NCI-H1694 treated with DMSO at 0.1 percent for 48 hours (cell line): ENCODE results near the gene SGTB.
"Not testable (repeated sequence)": the region's sequence is repeated elsewhere in the genome, so short reads cannot be mapped to it uniquely, and the experiment has no call there.

Source experiments
- DNase-seq: peaks from one replicate; lab custom pipeline; 2025; lab: John Stamatoyannopoulos, UW

The SGTB gene

DNA sequence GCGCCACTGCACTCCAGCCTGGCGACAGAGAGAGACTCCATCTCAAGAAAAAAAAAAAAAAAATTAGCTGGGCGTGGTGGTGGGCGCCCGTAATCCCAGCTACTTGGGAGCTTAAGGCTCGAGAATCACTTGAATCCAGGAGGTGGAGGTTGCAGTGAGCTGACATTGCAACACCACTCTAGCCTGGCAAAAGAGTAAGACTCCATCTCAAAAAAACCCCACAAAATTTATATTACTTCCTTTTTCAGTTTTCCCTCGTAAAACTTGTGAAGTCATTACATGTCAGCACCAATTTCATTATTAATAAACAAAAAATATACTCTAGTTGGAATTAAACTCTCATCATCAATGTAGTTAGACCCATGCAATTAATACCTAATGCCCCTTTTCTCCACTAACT, 53.2 kb downstream of the SGTB start:
- no peak for DNase-seq

DNA sequence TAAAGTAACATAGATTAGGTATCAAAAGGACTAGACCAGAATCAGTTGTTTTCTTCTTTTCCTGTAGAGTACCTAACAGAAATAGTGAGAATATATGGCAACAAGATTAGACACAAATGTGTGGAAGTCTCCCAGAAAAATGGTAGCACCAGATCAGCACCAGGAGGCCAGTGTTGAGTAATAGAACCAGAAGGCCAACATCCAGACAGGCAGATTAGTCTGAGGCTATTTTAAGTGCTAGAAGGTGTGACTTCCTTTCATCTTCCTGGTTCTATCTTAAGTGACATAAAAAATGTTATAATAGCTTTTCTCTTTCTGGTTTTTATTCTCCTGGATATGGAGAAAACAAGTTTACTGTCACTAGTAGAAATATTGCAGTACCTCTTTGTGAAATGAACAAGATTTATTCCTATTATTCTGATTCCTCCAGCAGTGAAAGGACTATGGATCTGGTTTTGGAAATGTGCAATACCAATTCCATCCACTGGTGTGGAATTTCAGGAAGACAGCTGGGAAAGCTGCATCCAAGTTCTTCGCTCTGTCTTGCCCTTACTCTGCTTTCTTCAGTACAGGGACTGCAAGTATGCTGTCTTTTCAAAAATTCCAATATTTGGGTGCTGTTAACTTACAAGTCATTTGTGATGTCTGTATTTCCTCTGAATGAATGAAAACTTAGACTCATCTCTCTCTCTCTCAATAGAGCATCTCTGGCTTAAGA, 57.9 kb downstream of the SGTB start:
- DNase-seq, result no peak

DNA sequence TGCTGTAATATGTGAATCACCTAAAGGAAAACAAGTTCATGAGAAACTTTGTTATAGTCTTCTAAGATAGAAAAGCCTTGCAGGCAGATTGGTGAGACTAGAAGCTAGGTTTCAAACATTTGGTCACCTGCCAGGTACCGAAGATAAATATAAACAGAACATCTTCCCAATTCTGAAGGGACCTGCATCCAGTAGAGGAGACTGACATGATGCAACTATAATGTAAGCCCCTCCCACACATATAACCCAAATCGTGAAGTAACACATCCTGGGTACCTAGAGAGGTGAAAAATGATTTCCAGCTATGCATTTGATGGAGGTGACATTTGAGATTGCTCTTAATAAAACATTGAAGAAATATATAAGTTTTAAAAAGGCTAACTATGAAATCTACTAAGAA, 67.2 kb downstream of the SGTB start:
- no peak for DNase-seq

DNA sequence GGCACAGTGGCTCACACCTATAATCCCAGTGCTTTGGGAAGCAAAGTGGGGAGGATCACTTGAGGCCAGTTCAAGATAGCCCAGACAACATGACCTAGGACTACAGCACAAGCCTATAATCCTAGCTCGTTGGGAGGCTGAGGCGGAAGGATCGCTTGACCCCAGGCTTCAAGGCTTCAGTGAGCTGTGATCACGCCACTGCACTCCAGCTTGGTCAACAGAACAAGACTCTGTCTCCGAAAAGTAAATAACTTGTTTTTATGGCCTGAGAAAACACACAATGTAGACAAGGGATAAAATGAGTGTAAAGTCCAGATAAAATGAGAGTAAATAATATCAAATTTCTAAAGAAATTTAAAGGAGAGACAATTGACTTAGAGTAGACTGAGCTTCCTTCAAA, 70.8 kb downstream of the SGTB start:
- DNase-seq, result no peak

DNA sequence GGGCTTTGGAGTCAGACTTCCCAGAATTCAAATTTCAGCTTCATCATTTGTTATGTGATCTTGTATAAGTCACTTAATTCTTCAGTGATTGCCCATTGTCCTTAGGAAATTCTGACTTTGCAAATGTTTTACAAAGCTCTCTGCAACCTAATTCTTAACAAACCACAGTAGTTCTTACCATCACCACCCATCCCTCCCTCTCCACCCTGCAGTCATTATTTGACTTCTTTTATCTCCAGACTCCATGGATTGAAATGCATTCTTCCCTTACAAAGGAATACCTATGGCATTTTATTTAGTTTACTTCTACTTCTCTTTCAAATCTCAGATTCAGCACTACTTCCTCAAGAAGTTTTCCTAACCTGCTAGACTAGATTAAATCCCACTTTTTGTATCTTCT, 74.0 kb downstream of the SGTB start:
- DNase-seq, result no peak

DNA sequence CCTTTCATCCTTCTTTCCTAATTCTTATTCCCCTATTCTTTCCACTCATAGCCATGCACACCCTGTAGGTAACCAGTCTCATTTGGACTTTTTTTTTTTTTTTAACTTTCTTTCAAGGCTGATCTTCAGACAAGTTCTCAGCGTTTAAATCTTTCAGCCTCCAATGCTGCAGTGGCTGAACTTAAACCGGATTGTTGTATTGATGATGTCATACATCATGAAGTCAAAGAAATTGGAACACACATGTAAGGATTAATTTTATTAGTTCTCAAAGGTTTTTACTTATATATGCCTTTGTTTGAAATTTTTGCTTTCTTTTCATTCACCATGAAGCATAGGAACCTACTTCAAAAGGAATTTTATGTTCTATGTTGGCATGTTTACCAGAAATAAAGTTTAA, 75.0 kb downstream of the SGTB start:
- no peak for DNase-seq

DNA sequence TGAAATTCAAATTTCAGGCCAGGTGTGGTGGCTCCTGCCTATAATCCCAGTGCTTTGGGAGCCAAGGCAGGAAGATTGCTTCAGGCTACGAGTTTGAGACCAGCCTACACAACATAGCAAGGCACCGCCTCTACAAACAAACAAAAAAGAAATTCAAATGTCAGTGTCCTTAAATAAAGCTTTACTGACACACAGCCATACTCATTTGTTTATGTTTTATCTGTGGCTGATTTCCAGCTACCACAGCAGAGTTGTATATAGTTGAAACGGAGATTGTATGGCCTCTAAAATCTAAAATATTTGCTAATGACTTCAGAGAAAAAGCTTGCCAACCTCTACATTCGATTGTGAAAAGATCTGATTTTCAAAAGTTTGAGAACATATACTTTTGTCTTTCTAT, 81.7 kb downstream of the SGTB start:
- no peak for DNase-seq

DNA sequence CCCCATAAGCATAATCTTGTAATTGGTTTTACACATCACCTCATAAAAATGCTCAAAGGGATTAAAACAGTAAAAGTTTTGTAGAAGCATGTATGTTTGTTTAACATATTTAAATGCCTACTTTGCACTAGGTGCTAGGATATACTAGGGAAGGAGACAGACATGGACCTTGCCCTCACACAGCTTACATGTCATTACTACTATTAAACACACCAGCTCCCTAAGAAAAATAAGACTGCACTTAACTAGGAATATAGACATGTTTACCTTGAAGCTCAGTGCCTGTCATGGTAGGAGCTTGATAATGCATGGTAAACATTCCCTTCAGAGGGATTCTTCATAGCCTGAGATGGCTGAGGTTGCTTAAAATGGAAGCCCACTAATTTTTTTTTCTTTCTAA, 90.9 kb downstream of the SGTB start:
- no peak for DNase-seq

DNA sequence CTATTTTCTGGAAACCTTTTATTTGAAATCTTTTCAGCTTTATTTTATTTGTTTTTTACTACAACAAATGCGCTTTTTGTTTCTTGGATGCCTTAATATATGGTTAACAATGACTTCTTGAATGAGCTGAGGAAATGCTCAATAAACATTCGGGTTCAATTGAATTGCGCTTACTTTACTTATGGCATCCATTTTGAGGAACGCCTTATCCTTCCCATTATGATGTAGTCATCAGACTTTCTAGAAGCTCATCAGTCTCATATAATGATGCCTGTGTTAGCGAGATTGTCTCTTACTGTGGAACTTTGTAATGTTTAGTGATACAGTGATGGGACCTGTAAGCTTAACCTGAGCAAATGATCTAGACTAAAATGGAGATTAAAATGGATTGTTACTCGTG, 96.2 kb downstream of the SGTB start:
- DNase-seq, result no peak

DNA sequence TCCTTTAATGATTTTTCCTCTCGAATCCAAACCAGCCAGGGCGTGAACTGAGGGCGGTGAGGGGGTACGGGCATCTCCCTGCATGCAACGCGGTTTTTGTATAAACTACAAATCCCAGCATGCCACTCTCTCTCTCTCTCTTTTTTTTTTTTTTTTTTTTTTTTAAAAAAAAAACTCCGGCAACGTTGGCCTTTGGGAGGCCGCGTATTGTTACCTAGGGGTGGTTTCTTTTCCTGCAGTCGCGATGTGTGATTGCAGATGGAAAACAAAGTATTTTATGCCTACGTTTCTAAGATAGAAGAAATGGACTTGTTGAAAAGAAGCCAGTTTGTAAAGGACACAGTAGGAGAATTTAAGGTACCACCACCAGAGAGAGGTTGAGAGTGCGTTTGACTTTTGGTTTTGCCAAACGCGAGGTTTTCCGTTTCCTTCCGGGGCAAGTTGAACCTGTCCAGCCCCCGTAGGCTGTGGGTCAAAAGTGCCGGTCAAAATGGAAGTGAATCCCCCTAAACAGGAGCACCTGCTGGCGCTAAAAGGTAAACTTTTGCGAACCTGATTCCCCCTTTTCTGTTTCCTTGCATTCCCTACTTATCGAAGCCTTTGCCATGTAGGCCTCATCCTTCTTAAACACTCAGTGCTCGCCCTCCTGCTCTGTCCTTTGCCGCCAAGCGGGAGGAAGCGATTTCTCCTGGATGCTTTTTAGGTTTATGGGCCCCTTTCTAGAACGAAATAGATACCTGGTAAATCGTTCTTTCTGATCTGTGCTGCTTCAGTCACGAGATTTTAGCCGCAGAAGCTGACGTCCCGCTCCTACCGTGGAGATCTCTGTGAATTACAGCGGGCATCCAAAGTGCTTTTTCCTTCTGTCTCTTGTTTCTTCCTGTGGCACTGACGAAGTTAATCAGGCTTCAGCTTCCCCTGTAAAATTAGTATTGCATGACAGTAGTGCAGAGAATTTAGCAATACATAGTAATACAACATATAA, 97.0 kb downstream of the SGTB start, which contains the start of the genes SHLD3 and TRAPPC13:
Gene SHLD3 (plus strand): TSS at position 457 of the 985 bp plus-strand sequence. CDS start 4,561 bp downstream, outside the sequence.
Gene TRAPPC13 (plus strand): TSS at position 457 of the 985 bp plus-strand sequence. CDS start 34 bp downstream, at position 491.
- peak; percentile 94 for DNase-seq

DNA sequence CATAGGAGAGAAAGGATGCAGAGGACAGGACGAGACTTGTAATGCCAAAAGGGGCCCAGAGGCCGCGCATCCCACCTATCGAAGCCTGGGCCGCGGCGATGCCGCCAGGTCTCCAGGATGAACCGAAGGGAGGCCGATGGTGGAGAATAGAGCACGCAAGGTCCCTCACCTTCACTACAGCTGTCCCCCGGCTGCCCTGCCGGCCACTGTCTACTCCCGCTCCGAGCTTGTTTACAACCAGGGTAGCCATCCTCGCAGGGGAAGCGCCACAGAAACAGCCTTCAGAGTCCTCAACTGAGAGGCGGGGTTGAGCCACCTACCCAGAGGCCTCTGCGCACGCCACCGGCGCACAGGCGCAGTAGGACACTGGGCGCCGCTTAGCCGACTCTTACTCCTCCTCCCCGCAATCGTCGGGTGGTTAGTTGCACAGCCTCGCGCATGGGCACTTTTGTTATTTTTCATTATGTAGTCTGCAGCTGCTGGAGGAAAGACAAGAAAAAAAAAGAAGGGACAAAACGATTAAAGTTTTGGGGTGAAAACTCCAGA, 97.8 kb downstream of the SGTB start, which contains the start of gene TRIM23:
Gene TRIM23 (minus strand): TSS at position 309 of the 546 bp plus-strand sequence. CDS start 59 bp downstream, at position 250.
- peak; percentile 94 for DNase-seq

DNA sequence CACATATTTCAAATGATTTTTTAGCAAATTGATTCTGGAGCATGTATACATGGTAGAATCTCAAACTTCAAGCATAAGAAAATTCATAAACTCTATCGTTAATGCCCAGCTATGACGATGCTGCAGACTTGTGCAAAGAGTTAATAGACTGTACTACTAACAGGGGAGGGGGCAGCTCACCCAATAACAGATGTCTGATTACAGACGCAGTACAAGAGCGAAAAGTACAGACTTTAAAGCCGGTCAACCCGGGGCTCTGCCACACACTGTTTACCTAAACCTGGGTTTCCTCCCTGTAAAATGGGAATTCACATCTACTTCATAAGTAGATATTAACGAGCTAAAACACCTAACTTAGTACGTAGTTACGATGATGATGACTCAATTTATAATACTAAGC, 98.4 kb downstream of the SGTB start:
- no peak for DNase-seq

DNA sequence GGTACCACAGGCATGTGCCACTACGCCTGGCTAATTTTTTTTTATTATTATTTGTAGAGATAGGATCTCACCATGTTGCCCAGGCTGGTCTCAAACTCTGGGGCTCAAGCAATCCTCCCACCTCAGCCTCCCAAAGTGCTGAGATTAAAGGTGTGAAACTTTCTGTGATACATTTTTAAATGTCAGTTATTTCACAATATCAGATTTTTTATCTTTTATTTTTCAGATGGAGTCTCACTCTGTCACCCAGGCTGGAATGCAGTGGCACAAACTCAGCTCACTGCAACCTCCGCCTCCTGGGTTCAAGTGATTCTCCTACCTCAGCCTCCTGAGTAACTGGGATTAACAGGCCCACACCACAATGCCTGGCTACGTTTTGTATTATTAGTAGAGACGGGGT, 99.9 kb downstream of the SGTB start:
- DNase-seq, result not testable (repeated sequence)

DNA sequence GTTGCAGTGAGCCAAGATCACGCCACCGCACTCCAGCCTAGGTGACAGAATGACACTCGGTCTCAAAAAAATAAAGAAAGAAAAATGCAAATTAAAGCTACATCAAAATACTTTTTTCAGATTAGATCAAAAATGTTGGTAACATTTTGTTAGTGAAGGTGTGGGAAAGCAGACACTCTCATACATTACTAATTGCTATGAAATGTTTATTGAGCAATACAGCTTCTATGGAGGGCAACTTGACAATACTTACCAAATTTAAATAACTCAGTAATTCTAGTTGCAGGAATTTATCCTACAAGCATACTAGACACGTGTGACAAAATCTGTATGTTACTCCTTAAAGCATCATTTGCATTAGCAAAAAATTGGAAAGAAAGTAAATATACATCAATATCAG, 101.9 kb downstream of the SGTB start:
- no peak for DNase-seq
